Hypothalamus (tissue), 51 donors: ENCODE measurements around the gene SLC10A4.
"Not testable (repeated sequence)": the region's sequence is repeated elsewhere in the genome, so short reads cannot be mapped to it uniquely, and the experiment has no call there.

Source experiments
- DNase-seq, 51 donors: peaks; one replicate each; lab custom pipeline; 2025; lab: John Stamatoyannopoulos, UW

SLC10A4 gene

GRCh38 chr4:48483006-48483776 is at the start of gene SLC10A4:
Gene SLC10A4 (plus strand): TSS chr4:48483343. CDS start chr4:48483562, 219 bp downstream.
- peak in 2 of 51 donors; percentile 13 for DNase-seq

GRCh38 chr4:48436318-48436717 is 46.8 kb upstream of the SLC10A4 start:
- DNase-seq = no peak

GRCh38 chr4:48439988-48440387 is 43.2 kb upstream of the SLC10A4 start:
- peak in 30 of 51 donors; percentile 2 to 62 (median 23) for DNase-seq

GRCh38 chr4:48440914-48441313 is 42.2 kb upstream of the SLC10A4 start:
- not testable (repeated sequence) for DNase-seq

- DNase-seq = no peak
Measured at GRCh38 chr4:48445704-48446103, 37.4 kb upstream of the SLC10A4 start.

- DNase-seq = no peak
Measured at GRCh38 chr4:48446642-48447041, 36.5 kb upstream of the SLC10A4 start.

GRCh38 chr4:48449151-48449550 is 34.0 kb upstream of the SLC10A4 start:
- DNase-seq = no peak

GRCh38 chr4:48450740-48451139 is 32.4 kb upstream of the SLC10A4 start:
- DNase-seq = no peak

GRCh38 chr4:48451656-48452055 is 31.5 kb upstream of the SLC10A4 start:
- DNase-seq = not testable (repeated sequence)

- no peak for DNase-seq
Measured at GRCh38 chr4:48454591-48454990, 28.6 kb upstream of the SLC10A4 start.

- DNase-seq = no peak
Measured at GRCh38 chr4:48461000-48461399, 22.1 kb upstream of the SLC10A4 start.

GRCh38 chr4:48462363-48462762 is 20.8 kb upstream of the SLC10A4 start:
- DNase-seq = no peak

GRCh38 chr4:48467442-48467841 is 15.7 kb upstream of the SLC10A4 start:
- no peak for DNase-seq

GRCh38 chr4:48467891-48468290 is 15.3 kb upstream of the SLC10A4 start:
- DNase-seq = no peak

- no peak for DNase-seq
Measured at GRCh38 chr4:48470137-48470536, 13.0 kb upstream of the SLC10A4 start.

- DNase-seq = peak in 5 of 51 donors; percentile 5 to 61 (median 11)
Measured at GRCh38 chr4:48470570-48470969, 12.6 kb upstream of the SLC10A4 start.

- DNase-seq = no peak
Measured at GRCh38 chr4:48472794-48473193, 10.3 kb upstream of the SLC10A4 start.

GRCh38 chr4:48475770-48476169 is 7.4 kb upstream of the SLC10A4 start:
- no peak for DNase-seq

GRCh38 chr4:48478273-48478672 is 4.9 kb upstream of the SLC10A4 start:
- DNase-seq = no peak

- DNase-seq = no peak
Measured at GRCh38 chr4:48481581-48481980, 1.6 kb upstream of the SLC10A4 start.

- DNase-seq = no peak
Measured at GRCh38 chr4:48483777-48484493, 792 bp downstream of the SLC10A4 start.
